Activated CD4-positive, alpha-beta T cell treated with anti-CD3 and anti-CD28 coated beads for 36 hours (primary cell): ENCODE measurements around the gene PRDX5. TPM values are rescaled to one million over a fixed set of nuclear protein-coding genes. Genes with fewer than 3 reads are reported as not detected.

Source experiments
- ATAC-seq: fragments of 200-7000 bp; cut with Tn5 transposase; one replicate; pipeline ENCODE4 v1.10.0; 2021; ENCODE audit warnings: mild to moderate bottlenecking, moderate library complexity
- CTCF ChIA-PET: fragments of 350-600 bp; sonication (Branson Sonifier 250); formaldehyde crosslinking; loops from one replicate; lab custom pipeline; 2021; ENCODE audit warnings: antibody characterized with exemption; lab: Charles Lee
- POLR2A ChIA-PET: fragments of 350-600 bp; sonication (Branson Sonifier 250); formaldehyde crosslinking; loops from one replicate; lab custom pipeline; 2021; ENCODE audit warnings: antibody characterized with exemption, inconsistent platforms; lab: Charles Lee
- DNase-seq: peaks from one replicate; pipeline ENCODE4 v3.0.0-alpha.2; 2020
- H3K27ac Mint-ChIP-seq: one replicate; pipeline ENCODE4 v1.8.0; 2021; ENCODE audit warnings: mixed read lengths
- H3K27me3 Mint-ChIP-seq: one replicate; pipeline ENCODE4 v1.8.0; 2021; ENCODE audit warnings: mixed read lengths
- H3K36me3 Mint-ChIP-seq: one replicate; pipeline ENCODE4 v1.8.0; 2021; ENCODE audit warnings: low read depth, mixed read lengths
- H3K4me1 Mint-ChIP-seq: one replicate; pipeline ENCODE4 v1.8.0; 2021; ENCODE audit warnings: mixed read lengths
- H3K4me3 Mint-ChIP-seq: one replicate; pipeline ENCODE4 v1.8.0; 2021; ENCODE audit warnings: mild to moderate bottlenecking, moderate library complexity, mixed read lengths
- H3K9me3 Mint-ChIP-seq: one replicate; pipeline ENCODE4 v1.8.0; 2021; ENCODE audit warnings: low read depth, mixed read lengths
- intact Hi-C, 2 experiments: fragments of 100-400 bp; cut with DNase I in 1 of 2; cut with micrococcal nuclease in 1 of 2; formaldehyde crosslinking; loops; one replicate each; pipeline versions ENCODE4 v1.14.2 to v1.15.1; 2022 to 2024; cut with DNase I, micrococcal nuclease
- total RNA-seq, 2 experiments: library from RNA; stranded (reverse); gene quantifications; one replicate each; pipeline ENCODE4 v1.2.3, GENCODE V29; 2021

Gene PRDX5
- total RNA-seq, 2 experiments from 2014 or later = 110 to 142 TPM

DNA sequence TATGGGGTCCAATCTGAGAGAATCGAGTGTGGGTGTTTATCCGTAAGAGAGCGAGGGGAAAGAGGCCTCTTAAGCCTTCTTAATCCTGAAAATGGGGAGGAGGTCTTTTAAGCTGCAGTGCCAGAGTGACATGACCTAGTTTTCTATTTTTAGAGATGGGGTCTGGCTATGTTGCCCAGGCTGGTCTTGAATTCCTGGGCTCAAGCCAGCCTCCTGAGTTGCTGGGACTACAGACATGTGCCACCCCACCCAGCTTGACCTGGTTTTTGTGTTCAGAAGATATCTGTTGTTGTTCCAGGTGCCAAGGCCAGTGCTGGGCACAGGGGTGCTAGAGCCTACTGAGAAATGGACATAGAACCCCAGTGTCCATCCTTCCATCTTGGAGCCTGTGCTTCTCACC is 34.8 kb upstream of the PRDX5 start:
- DNase-seq (no peak), ATAC-seq (no peak)
- Mint-ChIP-seq H3K4me3 (peak overlapping the region; percentile 28), H3K9me3 (no peaks in the 10 kb centered on the region), H3K27ac (no peak overlapping the region), H3K36me3 (peaks cover 6% of the 10 kb centered on the region), H3K4me1 (peaks cover 18% of the 10 kb centered on the region), H3K27me3 (no peaks in the 10 kb centered on the region)
- ChIA-PET POLR2A (interaction anchor here (1.0 kb wide), 1 partner anchor 11 kb away, joined by 3 read pairs; no protein-coding TSS in a partner anchor), CTCF (interaction anchor here (0.6 to 4.7 kb wide), 5 partner anchors 11 to 60 kb away, joined by 4 to 27 read pairs (median 6); partner anchors contain the start of genes ESRRA, NUDT22 and TRPT1)
- intact Hi-C loops = no loop called here

DNA sequence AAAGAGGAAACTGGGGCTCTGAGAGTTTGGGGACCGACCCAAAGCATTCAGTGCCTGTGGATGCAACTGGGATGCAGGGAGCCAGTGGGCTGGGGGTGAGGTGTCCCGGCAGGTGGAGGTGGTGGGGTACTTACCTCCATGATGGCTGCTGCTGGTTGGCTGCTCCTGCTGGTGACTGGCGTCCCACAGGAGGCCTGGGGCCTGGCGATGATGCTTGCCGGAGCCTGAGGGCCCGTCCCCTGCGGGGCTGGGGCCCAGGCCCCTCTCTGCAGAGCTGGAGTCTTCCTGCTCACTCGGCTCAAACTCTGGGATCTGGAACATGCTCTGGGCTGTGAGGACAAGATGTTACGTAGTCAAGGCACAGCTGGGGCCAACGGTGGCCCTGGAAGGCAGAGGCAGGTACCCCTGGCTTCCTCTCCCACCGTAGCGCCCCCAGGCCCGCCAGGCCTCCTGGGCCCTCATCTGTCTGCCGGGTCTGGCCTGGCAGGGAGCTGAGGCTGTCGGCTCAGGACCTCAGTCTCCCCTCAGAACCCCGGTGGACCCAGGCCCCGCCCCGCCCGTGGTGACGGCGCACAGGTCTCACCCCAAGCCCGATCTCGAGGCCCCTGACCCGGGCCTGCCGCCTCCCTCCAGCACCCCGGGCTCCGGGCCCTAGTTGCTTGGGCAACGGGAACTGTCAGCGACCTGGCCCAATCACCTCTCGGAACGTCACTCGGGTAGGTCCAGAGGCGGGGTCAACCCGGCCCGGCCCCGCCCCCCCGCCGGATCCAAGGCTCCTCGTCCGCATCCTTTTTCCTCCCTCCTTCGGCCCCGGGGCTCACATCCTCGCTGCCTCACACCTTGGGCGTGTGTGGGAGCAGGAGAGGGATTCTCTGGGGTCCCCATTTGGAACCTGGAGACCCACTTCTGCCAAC is 33.6 kb upstream of the PRDX5 start, which contains the start of gene BAD:
Gene BAD (minus strand): TSS at position 618 of the 914 bp plus-strand sequence. CDS start 297 bp downstream, at position 321.
- peaks cover 6% of the 10 kb centered on the region for H3K36me3 Mint-ChIP-seq
- peak; percentile 97 for DNase-seq
- ChIA-PET POLR2A (interaction anchor here (1.0 to 1.3 kb wide), 3 partner anchors 13 to 15 kb away, joined by 3 to 5 read pairs (median 4); no protein-coding TSS in a partner anchor), CTCF (interaction anchor here (0.7 to 4.7 kb wide), 8 partner anchors 12 to 80 kb away, joined by 3 to 27 read pairs (median 5); partner anchors contain the start of genes CATSPERZ, ESRRA, NUDT22 and TRPT1)
- ATAC-seq = peak; percentile 88
- H3K27me3 Mint-ChIP-seq = no peaks in the 10 kb centered on the region
- no peaks in the 10 kb centered on the region for H3K9me3 Mint-ChIP-seq
- peaks cover 18% of the 10 kb centered on the region for H3K4me1 Mint-ChIP-seq
- H3K4me3 Mint-ChIP-seq = peak within 1 kb of the TSS; percentile 77
- intact Hi-C loops = loop anchor here (1.0 to 2.0 kb wide), 4 partner anchors 33 to 298 kb away; partner anchors contain the start of genes FKBP2 (in 1 of the 2), OTUB1 (in 1 of the 2), PPP1R14B (in 1 of the 2) and TRMT112 (in 1 of the 2)
- H3K27ac Mint-ChIP-seq = peak within 1 kb of the TSS; percentile 85

GRCh38 chr11:64284962-64285884 is 32.7 kb upstream of the PRDX5 start, which contains the start of gene GPR137:
TSS of gene GPR137 (plus strand) at chr11:64285848. CDS start at chr11:64286525, 677 bp downstream.
- DNase-seq (peak; percentile 92), ATAC-seq (peak; percentile 64)
- Mint-ChIP-seq H3K36me3 (peaks cover 6% of the 10 kb centered on the region), H3K9me3 (no peaks in the 10 kb centered on the region), H3K27ac (peak within 1 kb of the TSS; percentile 85), H3K27me3 (peaks cover under 1% of the 10 kb centered on the region), H3K4me1 (peaks cover 18% of the 10 kb centered on the region), H3K4me3 (peak within 1 kb of the TSS; percentile 77)
- intact Hi-C loops = loop anchor here (1.0 to 2.0 kb wide), 16 partner anchors 15 to 347 kb away; partner anchors contain the start of genes ESRRA (in 2 of the 2), FKBP2 (in 2 of the 2), TRMT112 (in 2 of the 2) and COX8A (in 1 of the 2)
- POLR2A ChIA-PET = interaction anchor here (1.1 to 1.3 kb wide), 2 partner anchors 14 to 15 kb away, joined by 4 to 5 read pairs; no protein-coding TSS in a partner anchor
- CTCF ChIA-PET = interaction anchor here (0.8 to 4.7 kb wide), 4 partner anchors 15 to 81 kb away, joined by 3 to 27 read pairs (median 8); partner anchors contain the start of genes CATSPERZ and ESRRA

- peaks cover 9% of the 10 kb centered on the region for H3K27me3 Mint-ChIP-seq
- intact Hi-C loops = loop anchor here (1.0 to 2.0 kb wide), 15 partner anchors 16 to 348 kb away; partner anchors contain the start of genes ESRRA (in 2 of the 2), FKBP2 (in 2 of the 2), COX8A (in 1 of the 2) and DNAJC4 (in 1 of the 2)
- ATAC-seq (no peak), DNase-seq (peak; percentile 63)
- peaks cover 6% of the 10 kb centered on the region for H3K36me3 Mint-ChIP-seq
- H3K4me1 Mint-ChIP-seq = peaks cover 20% of the 10 kb centered on the region
- ChIA-PET POLR2A (no interaction called here), CTCF (interaction anchor here (1.0 to 4.7 kb wide), 3 partner anchors 15 to 419 kb away, joined by 3 to 27 read pairs (median 12); partner anchors contain the start of genes CATSPERZ and ESRRA)
- peak overlapping the region; percentile 77 for H3K4me3 Mint-ChIP-seq
- H3K27ac Mint-ChIP-seq = peak overlapping the region; percentile 56
- H3K9me3 Mint-ChIP-seq = no peaks in the 10 kb centered on the region
Measured at GRCh38 chr11:64285885-64286800, 31.8 kb upstream of the PRDX5 start.

GRCh38 chr11:64286801-64287159 is 31.1 kb upstream of the PRDX5 start:
- DNase-seq = no peak
- Mint-ChIP-seq H3K27ac (peak overlapping the region; percentile 56), H3K4me1 (peaks cover 20% of the 10 kb centered on the region), H3K9me3 (no peaks in the 10 kb centered on the region), H3K27me3 (peaks cover 9% of the 10 kb centered on the region), H3K4me3 (peak overlapping the region; percentile 69), H3K36me3 (peaks cover 4% of the 10 kb centered on the region)
- ChIA-PET CTCF (interaction anchor here (1.0 to 1.5 kb wide), 3 partner anchors 14 to 418 kb away, joined by 3 to 9 read pairs (median 5); partner anchors contain the start of gene CATSPERZ), POLR2A (interaction anchor here (0.6 kb wide), 1 partner anchor 420 kb away, joined by 14 read pairs; no protein-coding TSS in a partner anchor)
- intact Hi-C loops = no loop called here
- no peak for ATAC-seq

DNA sequence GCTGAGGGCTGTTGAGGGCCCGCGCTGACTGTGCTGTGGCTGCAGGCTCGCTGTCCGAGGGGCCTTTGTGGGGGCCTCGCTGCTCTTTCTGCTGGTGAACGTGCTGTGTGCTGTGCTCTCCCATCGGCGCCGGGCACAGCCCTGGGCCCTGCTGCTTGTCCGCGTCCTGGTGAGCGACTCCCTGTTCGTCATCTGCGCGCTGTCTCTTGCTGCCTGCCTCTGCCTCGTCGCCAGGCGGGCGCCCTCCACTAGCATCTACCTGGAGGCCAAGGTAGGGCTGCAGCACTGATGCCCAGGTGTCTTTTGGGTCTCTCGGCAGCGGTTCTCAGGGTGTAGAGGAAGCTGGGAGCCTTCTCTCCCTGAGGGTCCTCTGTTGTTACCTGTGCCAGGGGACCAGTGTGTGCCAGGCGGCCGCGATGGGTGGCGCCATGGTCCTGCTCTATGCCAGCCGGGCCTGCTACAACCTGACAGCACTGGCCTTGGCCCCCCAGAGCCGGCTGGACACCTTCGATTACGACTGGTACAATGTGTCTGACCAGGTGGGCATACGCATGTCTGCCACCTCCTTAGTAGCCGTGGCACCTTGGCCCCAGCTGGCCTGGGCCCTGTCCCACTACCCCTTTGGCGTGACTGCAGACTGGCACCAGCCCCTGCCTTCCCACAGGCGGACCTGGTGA is 30.1 kb upstream of the PRDX5 start:
- Mint-ChIP-seq H3K9me3 (no peaks in the 10 kb centered on the region), H3K4me3 (no peak overlapping the region), H3K4me1 (peaks cover 18% of the 10 kb centered on the region), H3K36me3 (peaks cover 2% of the 10 kb centered on the region), H3K27ac (no peak overlapping the region), H3K27me3 (peaks cover 11% of the 10 kb centered on the region)
- ATAC-seq = no peak
- ChIA-PET CTCF (interaction anchor here (1.0 to 1.5 kb wide), 2 partner anchors 13 to 17 kb away, joined by 5 to 9 read pairs; partner anchors contain the start of gene CATSPERZ), POLR2A (no interaction called here)
- intact Hi-C loops = no loop called here
- no peak for DNase-seq

DNA sequence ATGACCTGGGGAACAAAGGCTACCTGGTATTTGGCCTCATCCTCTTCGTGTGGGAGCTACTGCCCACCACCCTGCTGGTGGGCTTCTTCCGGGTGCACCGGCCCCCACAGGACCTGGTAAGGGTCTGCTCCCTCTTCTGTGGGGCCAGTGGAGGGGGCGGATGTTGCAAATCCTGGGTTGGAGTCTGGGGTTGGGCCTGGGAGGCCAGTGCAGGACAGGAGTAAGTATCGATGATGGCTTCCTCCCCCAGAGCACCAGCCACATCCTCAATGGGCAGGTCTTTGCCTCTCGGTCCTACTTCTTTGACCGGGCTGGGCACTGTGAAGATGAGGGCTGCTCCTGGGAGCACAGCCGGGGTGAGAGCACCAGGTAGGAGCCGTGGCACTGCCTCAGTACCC is 29.6 kb upstream of the PRDX5 start:
- DNase-seq (no peak), ATAC-seq (no peak)
- H3K27ac Mint-ChIP-seq = no peak overlapping the region
- ChIA-PET POLR2A (no interaction called here), CTCF (interaction anchor here (1.5 kb wide), 1 partner anchor 16 kb away, joined by 9 read pairs; no protein-coding TSS in a partner anchor)
- H3K4me1 Mint-ChIP-seq = peaks cover 12% of the 10 kb centered on the region
- intact Hi-C loops = no loop called here
- no peaks in the 10 kb centered on the region for H3K36me3 Mint-ChIP-seq
- peaks cover 16% of the 10 kb centered on the region for H3K27me3 Mint-ChIP-seq
- no peak overlapping the region for H3K4me3 Mint-ChIP-seq
- H3K9me3 Mint-ChIP-seq = no peaks in the 10 kb centered on the region

- CTCF ChIA-PET = interaction anchor here (2.0 to 3.0 kb wide), 2 partner anchors 12 to 15 kb away, joined by 12 to 13 read pairs; no protein-coding TSS in a partner anchor
- Mint-ChIP-seq H3K4me3 (no peak overlapping the region), H3K4me1 (peaks cover 11% of the 10 kb centered on the region), H3K27ac (no peak overlapping the region), H3K36me3 (no peaks in the 10 kb centered on the region), H3K27me3 (peaks cover 21% of the 10 kb centered on the region), H3K9me3 (no peaks in the 10 kb centered on the region)
- DNase-seq = no peak
- POLR2A ChIA-PET = no interaction called here
- ATAC-seq = no peak
- intact Hi-C loops = no loop called here
Measured at GRCh38 chr11:64289002-64289564, 28.8 kb upstream of the PRDX5 start.
